Stimulated activated CD8-positive, alpha-beta memory T cell treated with anti-CD3 and anti-CD28 coated beads, Interleukin-4, amount 100 ng/mL, for 1 hour (primary cell): ENCODE results near the gene CCSER1.
"Not testable (repeated sequence)": the region's sequence is repeated elsewhere in the genome, so short reads cannot be mapped to it uniquely, and the experiment has no call there.

ENCODE experiments used
- DNase-seq, 2 donors: peaks; one replicate each; pipeline ENCODE4 v3.0.0-alpha.2; 2020; ENCODE audit warnings: low read depth in 2 of 2, low spot score in 1 of 2

The CCSER1 gene

DNA sequence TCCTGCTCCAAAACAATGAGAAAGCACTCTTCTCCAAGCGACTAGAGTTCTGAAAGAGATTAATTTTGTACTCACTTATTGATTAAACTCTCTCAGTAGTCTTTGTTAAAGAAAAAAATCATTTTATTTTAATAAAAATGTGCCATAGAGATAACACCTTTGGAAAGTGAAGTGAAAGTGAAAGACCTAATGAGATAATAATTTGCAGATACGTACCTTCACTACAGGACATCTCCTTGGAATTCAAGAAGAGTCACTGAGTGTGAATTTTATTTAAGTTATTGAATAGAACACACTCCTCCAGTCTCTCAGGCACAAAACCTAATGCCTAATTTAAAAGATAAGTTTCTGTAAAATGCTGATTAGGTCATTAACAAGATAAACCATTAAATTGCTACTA lies 1106.0 kb downstream of the CCSER1 start:
- DNase-seq = no peak

DNA sequence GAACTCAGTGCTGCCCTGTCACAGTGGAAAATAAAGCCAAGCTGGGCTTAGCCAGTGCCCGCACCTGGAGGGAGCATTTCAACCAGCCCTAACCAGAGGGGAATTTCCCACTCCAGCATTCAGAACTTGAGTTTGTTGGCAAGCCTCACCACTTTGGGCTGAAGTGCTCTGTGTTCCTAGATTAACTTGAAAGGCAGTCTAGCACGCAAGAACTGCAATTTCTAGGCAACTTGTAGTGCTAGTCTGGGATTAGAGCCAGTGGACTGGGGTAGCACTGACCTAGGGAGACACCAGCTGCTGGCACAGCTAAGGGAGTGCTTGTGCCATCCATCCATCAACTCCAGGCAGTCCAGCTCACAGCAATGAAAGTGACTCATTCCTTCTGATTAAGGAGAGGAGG lies 1115.9 kb downstream of the CCSER1 start:
- DNase-seq = no peak

GRCh38 chr4:91256043-91256442 lies 1128.8 kb downstream of the CCSER1 start:
- DNase-seq = no peak

GRCh38 chr4:91256751-91257150 lies 1129.6 kb downstream of the CCSER1 start:
- DNase-seq = no peak

GRCh38 chr4:91257721-91258120 lies 1130.5 kb downstream of the CCSER1 start:
- DNase-seq = no peak

- no peak for DNase-seq
Measured at GRCh38 chr4:91258326-91258725, 1131.1 kb downstream of the CCSER1 start.

GRCh38 chr4:91267543-91267942 lies 1140.3 kb downstream of the CCSER1 start:
- no peak for DNase-seq

GRCh38 chr4:91268481-91268880 lies 1141.3 kb downstream of the CCSER1 start:
- DNase-seq = not testable (repeated sequence)

DNA sequence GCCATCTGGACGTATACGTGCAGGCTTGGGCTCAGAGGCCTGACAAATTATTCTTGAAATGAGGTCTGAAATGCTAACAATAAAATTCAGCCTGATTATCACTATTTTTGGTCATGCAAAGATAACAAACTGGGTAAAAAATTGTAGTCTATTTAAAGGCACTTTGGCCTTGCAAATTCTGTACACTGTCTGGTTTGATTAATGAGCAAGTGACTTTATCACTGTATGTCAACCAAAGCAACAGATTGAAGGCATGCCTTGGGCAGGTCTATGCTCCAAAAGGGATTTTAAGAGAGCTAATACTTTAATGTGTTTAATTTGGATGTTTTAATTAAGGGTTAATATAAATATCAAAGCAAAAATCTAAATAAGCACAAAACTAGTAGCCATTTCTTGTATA lies 1141.7 kb downstream of the CCSER1 start:
- DNase-seq = no peak

- no peak for DNase-seq
Measured at GRCh38 chr4:91279899-91280298, 1152.7 kb downstream of the CCSER1 start.

DNA sequence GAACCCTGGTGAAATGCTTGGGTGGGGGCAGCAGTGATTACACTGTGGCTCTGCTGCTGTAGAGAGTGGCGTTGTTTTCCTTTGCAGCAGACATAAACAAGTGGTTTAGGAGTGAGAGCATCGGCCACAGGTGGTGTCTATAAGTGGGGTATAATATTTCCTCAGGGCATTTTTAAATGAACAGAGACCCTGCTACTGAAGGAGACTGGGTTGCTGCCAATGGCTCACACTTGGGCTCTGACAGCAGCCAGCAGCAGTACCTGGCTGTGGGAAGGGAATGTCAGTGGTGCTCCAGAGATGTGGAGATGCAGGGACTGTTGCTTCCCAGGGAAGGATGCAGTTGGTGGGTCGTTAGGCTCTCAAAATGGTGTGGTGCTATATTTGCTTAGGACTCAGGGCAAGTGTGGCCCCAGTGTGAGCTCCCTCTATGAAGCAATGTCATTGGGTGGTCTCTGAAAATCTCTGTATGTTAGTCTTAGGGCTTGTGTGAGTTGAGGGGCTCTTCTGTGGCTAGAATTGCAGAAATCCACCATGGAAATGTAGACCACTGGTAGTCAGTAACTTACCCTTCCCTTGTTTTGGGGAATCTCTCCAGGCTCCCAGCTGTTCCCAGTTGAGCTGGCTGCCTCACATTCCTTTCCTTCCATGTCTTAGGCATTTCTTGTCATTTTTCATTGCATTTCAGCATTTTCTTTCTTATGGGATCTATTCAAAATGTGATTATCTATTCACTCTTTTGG lies 1153.5 kb downstream of the CCSER1 start:
- DNase-seq = no peak

GRCh38 chr4:91282217-91282616 lies 1155.0 kb downstream of the CCSER1 start:
- no peak for DNase-seq

GRCh38 chr4:91283726-91284230 lies 1156.6 kb downstream of the CCSER1 start:
- DNase-seq = no peak

- no peak for DNase-seq
Measured at GRCh38 chr4:91284480-91284879, 1157.3 kb downstream of the CCSER1 start.

GRCh38 chr4:91285487-91285886 lies 1158.3 kb downstream of the CCSER1 start:
- no peak for DNase-seq

GRCh38 chr4:91288702-91289311 lies 1161.6 kb downstream of the CCSER1 start:
- no peak for DNase-seq

DNA sequence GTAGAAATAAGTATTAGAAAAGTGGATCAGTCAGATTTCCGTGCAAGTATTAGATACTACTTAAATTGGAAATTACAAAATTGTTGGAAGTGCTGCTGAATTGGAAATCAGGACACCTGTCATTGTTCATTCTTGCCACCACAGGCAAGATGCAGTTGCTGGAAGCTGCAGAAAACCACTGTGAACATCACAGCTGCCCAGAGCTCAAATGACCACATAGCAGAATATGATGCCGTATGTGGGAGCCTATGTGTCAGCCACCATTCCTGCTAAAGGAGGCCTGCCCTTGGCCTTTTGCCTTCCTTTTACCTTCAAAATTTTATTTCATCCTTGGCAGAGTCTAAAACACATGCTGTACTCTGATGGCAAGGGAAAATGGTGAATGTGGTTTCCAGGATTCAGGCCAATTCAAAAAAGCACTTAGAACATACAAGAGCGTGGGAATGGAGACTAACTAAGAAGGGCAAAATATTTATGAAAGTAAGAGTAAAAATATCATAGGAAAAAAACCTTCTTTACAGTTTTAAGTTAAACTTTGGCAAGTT lies 1171.0 kb downstream of the CCSER1 start:
- DNase-seq = no peak

GRCh38 chr4:91298824-91299223 lies 1171.6 kb downstream of the CCSER1 start:
- no peak for DNase-seq

DNA sequence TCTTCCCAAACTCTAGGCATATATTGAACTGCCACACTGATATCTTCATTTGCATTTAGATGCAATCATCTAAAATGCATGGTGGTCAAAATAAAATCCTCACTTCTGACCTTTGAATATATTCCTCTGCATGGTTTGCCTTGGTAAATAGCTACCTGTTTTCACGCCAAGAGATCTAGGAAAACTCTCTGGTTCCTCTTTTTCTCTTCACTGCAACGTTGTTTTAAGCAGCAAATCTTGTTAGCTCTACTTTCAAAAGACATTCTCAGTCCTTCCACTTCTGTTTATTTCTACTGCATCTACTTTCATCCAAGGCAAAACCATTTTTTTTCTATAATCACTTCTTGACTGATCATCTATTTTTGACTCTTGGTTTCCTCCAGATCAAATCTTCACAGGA lies 1174.9 kb downstream of the CCSER1 start:
- no peak for DNase-seq

GRCh38 chr4:91304292-91304691 lies 1177.1 kb downstream of the CCSER1 start:
- DNase-seq = no peak

GRCh38 chr4:91317434-91317833 lies 1190.2 kb downstream of the CCSER1 start:
- DNase-seq = no peak

DNA sequence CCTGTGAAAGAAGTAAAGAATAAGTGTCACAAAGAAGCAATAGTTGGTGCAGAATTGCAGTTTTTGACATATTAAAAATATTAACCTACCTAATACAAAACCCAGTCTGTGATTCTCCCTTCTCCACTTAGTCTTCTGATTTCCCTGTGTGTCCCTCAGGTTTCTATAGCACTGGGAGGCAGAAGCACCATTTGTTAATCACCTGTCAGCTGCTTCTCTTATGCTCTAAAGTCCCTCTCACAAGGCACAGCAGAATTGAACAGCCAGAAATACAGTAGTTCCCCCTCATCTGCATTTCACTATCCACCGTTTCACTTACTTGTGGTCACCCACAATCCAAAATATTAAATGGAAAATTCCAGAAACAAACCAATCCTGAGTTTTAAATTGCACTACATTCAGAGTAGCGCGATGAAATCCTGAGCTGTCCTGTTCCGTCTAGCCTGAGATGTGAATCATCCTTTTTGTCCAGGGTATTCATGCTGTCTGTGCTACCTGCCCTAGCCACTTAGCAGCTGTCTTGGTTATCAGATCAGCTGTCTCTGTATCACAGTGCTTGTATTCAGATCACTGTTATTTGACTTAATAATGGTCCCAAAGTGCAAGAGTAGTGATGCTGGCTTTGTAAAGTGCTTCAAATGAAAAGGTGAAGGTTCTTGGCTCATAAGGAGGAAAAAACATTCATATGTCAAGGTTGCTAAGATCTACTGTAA lies 1192.5 kb downstream of the CCSER1 start:
- no peak for DNase-seq
